ENCODE data around the gene IL4I1.

IL4I1 gene

GRCh38 chr19:49854378-49855263 lies 42.1 kb downstream of the IL4I1 start:
- H3K27ac Mint-ChIP-seq, result no peak overlapping the region
- H3K36me3 Mint-ChIP-seq, result peaks cover 19% of the 10 kb centered on the region
- peaks cover 18% of the 10 kb centered on the region for H3K27me3 Mint-ChIP-seq
- CTCF ChIA-PET, result interaction anchor here (1.0 kb wide), 1 partner anchor 12 kb away, joined by 3 read pairs; no protein-coding TSS in a partner anchor
- DNase-seq, result no peak
- no peaks in the 10 kb centered on the region for H3K9me3 Mint-ChIP-seq
- peaks cover 20% of the 10 kb centered on the region for H3K4me1 Mint-ChIP-seq
- no peak overlapping the region for H3K4me3 Mint-ChIP-seq

DNA sequence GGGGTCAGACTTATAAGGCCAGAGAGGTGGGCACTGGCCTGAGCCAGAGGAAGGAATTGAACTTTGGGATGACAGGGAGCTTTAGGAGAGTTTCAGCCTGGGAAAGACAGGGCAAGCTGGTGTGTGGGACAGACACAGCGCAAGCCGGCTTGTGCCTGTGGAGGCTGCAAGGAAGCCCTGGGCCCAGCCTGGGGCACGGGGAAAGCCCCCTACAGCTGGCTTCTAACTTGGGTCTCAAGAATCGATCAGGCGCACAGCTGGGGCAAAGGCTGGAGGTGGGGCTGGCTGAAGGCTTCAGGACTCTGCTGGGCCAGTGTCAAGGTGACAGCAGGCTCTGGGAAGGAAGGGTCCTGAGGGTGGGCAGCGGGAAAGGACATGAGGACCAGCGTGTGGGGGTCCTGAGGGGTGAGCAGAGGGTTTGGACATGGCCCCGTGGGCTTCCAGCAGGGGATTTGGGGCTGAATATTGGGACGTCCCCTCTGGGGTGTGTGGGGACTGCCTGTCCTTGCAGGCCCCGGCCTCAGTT lies 42.8 kb downstream of the IL4I1 start:
- peaks cover 22% of the 10 kb centered on the region for H3K36me3 Mint-ChIP-seq
- peaks cover 18% of the 10 kb centered on the region for H3K27me3 Mint-ChIP-seq
- CTCF ChIA-PET, result interaction anchor here (1.0 kb wide), 1 partner anchor 12 kb away, joined by 3 read pairs; no protein-coding TSS in a partner anchor
- DNase-seq, result no peak
- H3K4me1 Mint-ChIP-seq, result peaks cover 25% of the 10 kb centered on the region
- H3K9me3 Mint-ChIP-seq, result peaks cover 3% of the 10 kb centered on the region
- no peak overlapping the region for H3K27ac Mint-ChIP-seq
- peak overlapping the region; percentile 41 for H3K4me3 Mint-ChIP-seq

DNA sequence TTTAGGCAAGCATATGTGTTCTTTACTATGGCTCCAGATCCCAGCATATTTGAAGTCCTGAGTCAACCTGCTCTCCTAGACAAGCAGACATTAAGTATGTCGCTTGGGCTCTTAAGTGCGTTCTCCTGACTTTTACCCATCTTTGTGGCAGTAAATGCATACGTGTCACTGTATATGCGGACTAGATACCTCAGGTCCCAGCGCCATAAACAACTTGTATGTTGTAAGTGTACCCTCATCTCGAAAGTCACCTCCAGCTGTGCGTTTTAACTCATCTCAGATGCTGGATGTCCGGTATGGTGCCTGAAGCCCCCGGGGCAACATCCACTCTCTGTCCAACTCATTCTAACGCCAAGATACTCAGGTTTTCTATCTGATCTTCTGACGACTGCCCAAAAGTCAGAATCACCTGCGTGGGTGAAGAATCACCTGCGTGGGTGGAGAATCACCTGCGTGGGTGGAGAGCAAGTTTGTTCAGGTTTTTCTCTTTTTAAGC lies 44.0 kb downstream of the IL4I1 start:
- Mint-ChIP-seq H3K4me1 (peaks cover 38% of the 10 kb centered on the region), H3K27ac (peak overlapping the region; percentile 84), H3K36me3 (peaks cover 23% of the 10 kb centered on the region), H3K4me3 (peak overlapping the region; percentile 81), H3K9me3 (peaks cover 3% of the 10 kb centered on the region), H3K27me3 (peaks cover 18% of the 10 kb centered on the region)
- no peak for DNase-seq
- CTCF ChIA-PET, result no interaction called here

DNA sequence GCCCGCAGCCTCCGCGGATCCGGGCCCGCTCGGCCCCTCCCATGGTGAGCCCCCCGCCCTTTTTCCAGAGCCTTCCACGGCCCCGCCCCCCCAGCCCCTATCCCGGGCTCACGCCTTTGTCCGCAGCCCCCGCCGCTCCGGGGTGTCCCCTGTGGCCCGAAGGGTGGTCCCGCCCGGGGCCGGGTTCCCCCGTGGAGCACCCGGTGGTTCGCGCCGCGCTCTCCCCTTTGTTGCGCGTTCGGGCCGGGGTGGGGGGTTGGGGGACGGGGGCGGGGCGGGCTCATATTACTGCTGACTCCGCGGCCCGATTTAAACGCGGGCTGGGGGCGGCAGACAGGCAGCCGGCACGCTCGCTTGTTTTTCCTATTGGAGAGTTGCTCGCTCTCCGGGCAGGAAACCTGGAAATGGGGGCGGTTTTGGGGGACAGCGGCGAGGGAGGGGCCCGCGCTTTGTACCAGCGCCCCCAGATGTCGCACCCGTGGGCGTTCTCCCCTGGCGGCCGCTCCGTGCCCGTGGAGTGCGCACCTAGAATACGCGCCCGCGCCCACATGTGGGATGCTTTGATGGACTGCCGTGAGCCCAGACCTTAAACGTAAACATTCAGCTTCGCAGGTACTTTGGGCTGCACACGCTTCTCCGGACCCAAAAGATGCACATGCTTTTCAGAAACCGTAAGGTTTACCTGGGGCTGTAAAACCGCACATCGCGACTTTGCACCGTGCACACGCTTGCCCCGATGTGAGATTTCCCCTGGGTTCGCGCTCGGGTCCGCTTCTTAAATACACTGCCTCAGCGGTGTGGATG lies 45.0 kb downstream of the IL4I1 start:
- H3K27me3 Mint-ChIP-seq, result peaks cover 18% of the 10 kb centered on the region
- DNase-seq, result peak; percentile 58
- peak overlapping the region; percentile 81 for H3K4me3 Mint-ChIP-seq
- CTCF ChIA-PET, result interaction anchor here (1.0 kb wide), 1 partner anchor 9 kb away, joined by 3 read pairs; no protein-coding TSS in a partner anchor
- H3K27ac Mint-ChIP-seq, result peak overlapping the region; percentile 84
- peaks cover 40% of the 10 kb centered on the region for H3K4me1 Mint-ChIP-seq
- H3K9me3 Mint-ChIP-seq, result peaks cover 3% of the 10 kb centered on the region
- peaks cover 17% of the 10 kb centered on the region for H3K36me3 Mint-ChIP-seq

DNA sequence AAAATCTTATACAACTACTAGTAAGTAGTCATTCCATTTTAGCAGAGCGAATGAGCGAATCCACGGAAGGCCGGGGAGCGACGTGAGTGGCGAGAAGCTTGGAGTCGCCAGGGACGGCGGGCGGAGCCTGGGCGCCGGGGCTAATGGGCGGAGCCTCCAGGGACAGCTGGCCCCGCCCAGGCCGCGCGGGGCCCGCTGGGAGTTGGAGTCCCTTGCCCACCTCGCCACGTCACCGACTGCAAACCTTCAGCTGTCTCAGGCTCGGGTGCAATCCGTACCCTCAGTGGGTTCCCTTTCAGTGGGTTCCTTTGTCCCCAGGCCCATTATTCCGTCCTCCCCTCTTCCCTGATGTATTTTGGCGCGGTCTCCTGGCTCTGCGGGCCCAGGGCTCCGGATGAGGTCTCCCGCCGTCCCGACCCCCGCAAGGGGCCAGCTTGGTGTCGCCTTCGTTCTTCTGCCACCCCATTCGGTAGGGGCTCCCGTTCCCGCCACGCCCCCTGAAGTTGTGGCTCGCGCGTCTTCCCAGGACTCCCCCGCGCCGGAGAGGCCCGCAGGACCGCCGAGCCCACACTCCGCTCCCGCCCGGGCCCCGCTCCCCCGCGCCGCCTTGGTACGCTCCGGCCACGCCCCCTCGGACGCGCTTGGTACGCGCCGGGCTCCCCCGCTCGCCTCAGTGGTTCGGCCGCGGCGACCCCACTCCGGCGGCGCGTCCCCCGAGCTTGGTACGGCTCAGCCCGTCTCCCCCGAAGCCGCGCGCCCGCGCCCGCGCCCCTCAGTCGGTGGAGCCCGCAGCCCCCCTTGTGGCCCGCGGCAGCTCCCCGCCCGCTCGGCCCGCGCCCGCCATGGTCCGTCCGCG lies 46.0 kb downstream of the IL4I1 start, which contains the start of gene PTOV1:
TSS of gene PTOV1 (plus strand) at position 673 of the 856 bp plus-strand sequence.
- CTCF ChIA-PET, result interaction anchor here (0.9 to 1.4 kb wide), 3 partner anchors 13 to 134 kb away, joined by 3 read pairs; no protein-coding TSS in a partner anchor
- peak within 1 kb of the TSS; percentile 90 for H3K4me3 Mint-ChIP-seq
- peak within 1 kb of the TSS; percentile 98 for H3K27ac Mint-ChIP-seq
- peaks cover 3% of the 10 kb centered on the region for H3K9me3 Mint-ChIP-seq
- DNase-seq, result peak; percentile 91
- H3K27me3 Mint-ChIP-seq, result peaks cover 21% of the 10 kb centered on the region
- H3K4me1 Mint-ChIP-seq, result peaks cover 40% of the 10 kb centered on the region
- H3K36me3 Mint-ChIP-seq, result peaks cover 16% of the 10 kb centered on the region

GRCh38 chr19:49850221-49850486 lies 46.5 kb downstream of the IL4I1 start:
- no peak for DNase-seq
- peaks cover 3% of the 10 kb centered on the region for H3K9me3 Mint-ChIP-seq
- H3K4me3 Mint-ChIP-seq, result peak overlapping the region; percentile 90
- H3K27me3 Mint-ChIP-seq, result peaks cover 22% of the 10 kb centered on the region
- peaks cover 11% of the 10 kb centered on the region for H3K36me3 Mint-ChIP-seq
- CTCF ChIA-PET, result interaction anchor here (0.9 to 1.4 kb wide), 3 partner anchors 14 to 133 kb away, joined by 3 read pairs; no protein-coding TSS in a partner anchor
- peak overlapping the region; percentile 98 for H3K27ac Mint-ChIP-seq
- peaks cover 40% of the 10 kb centered on the region for H3K4me1 Mint-ChIP-seq

DNA sequence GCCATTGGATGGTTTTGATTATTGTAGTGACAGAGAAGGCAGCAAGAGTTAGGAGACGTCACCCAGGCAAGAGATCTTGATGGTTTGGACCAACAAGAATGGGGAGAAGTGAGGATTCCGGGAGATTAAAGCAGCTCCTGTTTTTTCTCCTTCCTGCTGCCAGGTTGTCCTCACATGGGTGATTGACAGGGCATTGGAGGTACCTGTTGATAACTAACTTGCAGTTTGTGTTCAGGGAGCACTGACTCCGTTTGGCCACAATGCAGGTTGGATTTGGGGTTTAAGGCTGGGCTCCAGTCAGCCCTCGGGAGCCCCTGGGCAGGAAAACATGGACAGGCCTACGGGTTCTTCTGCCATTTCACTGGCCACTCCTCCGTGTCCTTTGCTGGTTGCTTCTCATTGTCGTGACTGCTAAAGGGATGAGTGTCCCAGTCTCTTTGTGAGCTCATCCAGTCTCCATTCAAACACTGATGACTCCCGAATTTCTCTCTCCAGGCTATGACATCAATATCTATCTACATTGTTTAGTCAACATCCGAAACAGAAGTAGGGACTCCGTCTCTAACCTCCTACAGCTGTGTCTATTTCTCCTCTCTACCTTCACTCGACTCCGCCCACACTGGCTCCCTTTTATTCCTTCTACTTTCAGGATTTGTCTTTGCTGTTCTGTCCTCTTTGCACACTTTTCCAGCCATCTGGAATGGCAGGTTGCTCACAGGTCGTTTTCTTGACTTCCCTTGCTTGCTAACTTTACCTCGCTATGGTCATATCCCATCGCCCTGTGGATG lies 47.1 kb downstream of the IL4I1 start:
- H3K36me3 Mint-ChIP-seq, result peaks cover 11% of the 10 kb centered on the region
- peaks cover 22% of the 10 kb centered on the region for H3K27me3 Mint-ChIP-seq
- DNase-seq, result no peak
- peak overlapping the region; percentile 77 for H3K27ac Mint-ChIP-seq
- CTCF ChIA-PET, result interaction anchor here (0.9 to 1.4 kb wide), 3 partner anchors 14 to 132 kb away, joined by 3 read pairs; no protein-coding TSS in a partner anchor
- H3K9me3 Mint-ChIP-seq, result peaks cover 3% of the 10 kb centered on the region
- peaks cover 40% of the 10 kb centered on the region for H3K4me1 Mint-ChIP-seq
- H3K4me3 Mint-ChIP-seq, result peak overlapping the region; percentile 90

DNA sequence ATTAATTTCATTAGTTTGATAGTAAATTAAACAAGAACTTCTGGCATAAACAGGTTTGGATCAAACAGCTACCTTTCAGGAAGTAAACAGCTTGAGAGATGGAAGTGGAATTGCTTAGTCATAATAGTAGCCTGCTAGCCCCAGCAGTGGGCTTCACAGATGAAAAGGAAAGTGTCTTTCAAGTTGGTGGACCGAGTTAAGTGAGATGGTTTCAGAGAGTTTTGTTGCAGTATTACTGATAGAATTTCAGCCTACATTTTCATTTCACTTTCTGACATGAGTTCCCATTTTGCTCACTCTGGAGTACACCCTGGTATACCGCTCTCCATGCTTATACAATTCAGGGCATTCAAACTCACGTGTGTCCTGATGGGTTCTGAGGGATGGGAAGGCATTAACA lies 47.7 kb downstream of the IL4I1 start:
- Mint-ChIP-seq H3K27me3 (peaks cover 22% of the 10 kb centered on the region), H3K9me3 (peaks cover 3% of the 10 kb centered on the region), H3K36me3 (peaks cover 11% of the 10 kb centered on the region), H3K4me3 (peak overlapping the region; percentile 60), H3K4me1 (peaks cover 40% of the 10 kb centered on the region), H3K27ac (peak overlapping the region; percentile 77)
- DNase-seq, result no peak
- CTCF ChIA-PET, result interaction anchor here (1.2 kb wide), 1 partner anchor 131 kb away, joined by 3 read pairs; no protein-coding TSS in a partner anchor

DNA sequence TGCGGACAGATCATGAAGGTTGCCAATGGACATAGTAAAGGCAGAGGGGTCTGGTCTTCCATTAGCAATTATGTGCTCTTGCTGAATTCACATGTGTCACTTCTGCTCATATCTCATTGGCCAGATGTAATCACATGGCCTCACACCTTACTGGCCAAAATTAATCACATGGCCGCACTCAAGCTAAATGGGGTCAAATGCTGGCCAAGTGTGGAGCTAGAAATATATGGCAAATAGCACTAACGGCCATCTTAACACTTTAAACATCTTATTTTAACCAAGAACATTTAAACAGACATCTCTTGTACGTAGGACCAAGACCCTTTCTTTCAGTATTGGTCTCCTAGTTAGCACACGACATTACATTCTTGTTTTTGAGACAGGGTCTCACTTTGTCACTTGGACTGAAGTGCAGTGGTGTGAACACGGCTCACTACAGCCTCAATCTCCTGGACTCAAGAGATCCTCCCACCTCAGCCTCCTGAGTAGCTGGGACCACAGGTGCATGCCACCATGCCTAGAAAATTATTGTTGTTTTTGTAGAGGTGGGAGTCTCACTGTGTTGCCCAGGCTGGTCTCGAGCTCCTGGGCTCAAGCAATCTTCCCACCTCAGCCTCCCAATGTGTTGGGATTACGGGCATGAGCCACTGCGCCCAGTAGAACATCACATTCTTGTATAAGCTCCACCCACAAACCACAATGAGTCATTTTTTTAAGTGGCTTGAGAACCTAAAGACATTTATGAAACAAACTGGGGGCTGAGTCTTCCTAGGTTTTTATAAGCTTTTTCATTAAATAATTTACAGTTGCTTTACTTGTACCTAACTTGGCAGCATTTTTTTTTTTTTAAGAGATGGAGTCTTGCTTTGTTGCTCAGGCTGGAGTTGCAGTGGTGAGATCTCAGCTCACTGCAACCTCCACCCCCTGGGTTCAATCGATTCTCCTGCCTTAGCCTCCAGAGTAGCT lies 48.7 kb downstream of the IL4I1 start:
- Mint-ChIP-seq H3K9me3 (peaks cover 3% of the 10 kb centered on the region), H3K27ac (peak overlapping the region; percentile 0), H3K4me1 (peaks cover 38% of the 10 kb centered on the region), H3K36me3 (peaks cover 10% of the 10 kb centered on the region), H3K27me3 (peaks cover 17% of the 10 kb centered on the region), H3K4me3 (peak overlapping the region; percentile 60)
- peak; percentile 38 for DNase-seq
- CTCF ChIA-PET, result interaction anchor here (1.2 kb wide), 2 partner anchors 71 to 130 kb away, joined by 3 to 4 read pairs; no protein-coding TSS in a partner anchor

- no peak overlapping the region for H3K4me3 Mint-ChIP-seq
- H3K4me1 Mint-ChIP-seq, result peaks cover 27% of the 10 kb centered on the region
- CTCF ChIA-PET, result no interaction called here
- DNase-seq, result no peak
- peaks cover 4% of the 10 kb centered on the region for H3K36me3 Mint-ChIP-seq
- peaks cover 4% of the 10 kb centered on the region for H3K27me3 Mint-ChIP-seq
- no peak overlapping the region for H3K27ac Mint-ChIP-seq
- peaks cover 3% of the 10 kb centered on the region for H3K9me3 Mint-ChIP-seq
Observed at GRCh38 chr19:49846408-49846807, 50.3 kb downstream of the IL4I1 start.

DNA sequence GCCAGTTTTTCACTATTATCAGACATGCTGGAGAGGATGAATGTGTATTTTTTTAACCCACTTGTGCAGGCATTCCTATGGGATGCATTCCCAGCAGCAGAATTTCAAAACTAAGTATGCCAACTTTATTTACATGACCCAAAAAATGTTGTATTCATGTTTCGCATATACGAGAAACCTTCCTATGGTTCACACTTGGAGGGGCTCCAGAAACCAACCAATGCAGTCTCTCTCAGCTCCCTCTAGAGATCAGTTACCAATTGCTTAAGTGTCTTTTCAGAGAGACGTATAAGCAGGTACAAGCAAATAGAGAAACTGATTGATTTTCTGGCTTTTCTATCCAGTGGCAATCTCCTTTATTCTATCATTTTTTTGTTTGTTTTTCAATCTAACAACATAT lies 51.3 kb downstream of the IL4I1 start:
- no peak for DNase-seq
- Mint-ChIP-seq H3K4me3 (no peak overlapping the region), H3K27ac (no peak overlapping the region), H3K36me3 (peaks cover 8% of the 10 kb centered on the region), H3K4me1 (peaks cover 27% of the 10 kb centered on the region), H3K9me3 (peaks cover 3% of the 10 kb centered on the region), H3K27me3 (peaks cover 4% of the 10 kb centered on the region)
- CTCF ChIA-PET, result interaction anchor here (0.7 kb wide), 1 partner anchor 48 kb away, joined by 3 read pairs; no protein-coding TSS in a partner anchor

Measured in activated naive CD4-positive, alpha-beta T cell treated with anti-CD3 and anti-CD28 coated beads, Interleukin-2, amount 10 ng/mL, durations not matched to agents 7 days and 5 days (primary cell).